OCI-LY3 (cell line): ENCODE data around the gene SYT8.

Experiments
- H2AFZ ChIP-seq: fragments of 200-600, 300-600 bp; shearing (Covaris generic); 2 replicates; pipeline ENCODE4 v1.6.0; 2014; ENCODE audit warnings: antibody characterized with exemption, low read depth, low read length
- H3K27ac ChIP-seq: fragments of 200-600, 300-600 bp; sonication (generic); 2 replicates; pipeline ENCODE4 v1.5.1; 2014; ENCODE audit warnings: mild to moderate bottlenecking, low read length, moderate library complexity, mixed read lengths
- H3K27me3 ChIP-seq: fragments of 200-600, 300-600 bp; sonication (generic); 2 replicates; pipeline ENCODE4 v1.6.1; 2014; ENCODE audit warnings: low read depth, low read length, mixed read lengths
- H3K36me3 ChIP-seq: fragments of 200-600, 300-600 bp; sonication (generic); replicated peaks from 2 replicates; pipeline ENCODE3; 2014; ENCODE audit warnings: low read depth, low read length, mixed read lengths
- H3K4me1 ChIP-seq: fragments of 300-600, 200-600 bp; sonication (generic); 2 replicates; pipeline ENCODE4 v1.6.1; 2014; ENCODE audit warnings: low read length, mixed read lengths
- H3K4me2 ChIP-seq: fragments of 200-600, 300-600 bp; sonication (generic); 2 replicates; pipeline ENCODE4 v1.6.1; 2014; ENCODE audit warnings: low read length, mixed read lengths
- H3K4me3 ChIP-seq: fragments of 300-600, 200-600 bp; sonication (generic); 2 replicates; pipeline ENCODE4 v1.5.1; 2014; ENCODE audit warnings: antibody characterized with exemption, mild to moderate bottlenecking, low read length, moderate library complexity
- H3K79me2 ChIP-seq: fragments of 300-600, 200-600 bp; shearing (Covaris generic); 2 replicates; pipeline ENCODE4 v1.6.1; 2014; ENCODE audit warnings: mild to moderate bottlenecking, low read length, mixed read lengths
- H3K9ac ChIP-seq: fragments of 300-600, 200-600 bp; shearing (Covaris generic); 2 replicates; pipeline ENCODE4 v1.6.0; 2014; ENCODE audit warnings: mild to moderate bottlenecking, low read length, moderate library complexity
- H3K9me3 ChIP-seq: fragments of 200-600, 300-600 bp; shearing (Covaris generic); 2 replicates; pipeline ENCODE4 v1.6.1; 2014; ENCODE audit warnings: low read length, mixed read lengths; ENCODE audit not compliant: insufficient read depth
- H4K20me1 ChIP-seq: fragments of 200-600, 300-600 bp; sonication (generic); 2 replicates; pipeline ENCODE4 v1.6.1; 2016; ENCODE audit warnings: low read length, mixed read lengths; ENCODE audit not compliant: insufficient read depth
- EZH2phosphoT487 ChIP-seq: fragments of 200-600 bp; shearing (Covaris generic); IDR thresholded peaks from 2 replicates; pipeline ENCODE4 v1.6.1; 2018; ENCODE audit warnings: antibody characterized with exemption, mixed run types, low read depth
- TF ChIP-seq, protein P1 (sequence below): fragments of 200-600, 300-600 bp; sonication (generic); IDR thresholded peaks from 2 replicates; pipeline ENCODE4 v1.5.1; 2014; ENCODE audit warnings: antibody characterized with exemption, low read length, low read depth

SYT8 gene

DNA sequence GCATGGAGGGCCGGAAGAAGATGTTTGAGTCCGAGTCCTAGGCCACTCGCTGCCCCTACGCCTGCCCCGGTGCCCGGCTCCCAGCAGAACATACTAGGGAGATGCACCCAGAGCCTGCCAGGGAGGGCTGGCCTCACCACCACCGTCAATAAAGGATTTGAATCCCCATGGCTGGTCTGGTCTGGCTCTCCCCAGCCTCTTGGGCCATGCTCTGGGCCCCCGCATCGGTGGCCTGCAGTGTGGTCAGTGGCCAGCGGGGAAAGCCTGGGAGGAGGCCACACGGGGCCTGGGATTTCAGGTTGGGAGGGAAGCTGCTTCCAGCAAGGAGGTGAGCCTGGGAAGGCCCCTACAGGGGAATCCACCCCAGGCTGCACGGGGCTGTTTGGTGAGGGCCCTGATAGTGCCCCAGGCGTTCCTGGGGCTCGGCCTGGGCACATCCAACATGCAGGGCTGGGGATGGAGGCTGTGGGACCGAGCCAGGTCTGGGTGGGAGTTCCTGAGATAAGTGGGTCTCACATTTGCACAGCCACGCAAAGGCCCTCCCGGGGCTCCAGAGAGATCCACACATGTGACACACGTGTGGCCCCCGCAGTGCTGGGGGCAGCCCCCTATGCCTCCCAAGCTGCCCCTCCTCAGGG is 6.8 kb downstream of the SYT8 start:
- H3K4me2 ChIP-seq = no peak overlapping the region

DNA sequence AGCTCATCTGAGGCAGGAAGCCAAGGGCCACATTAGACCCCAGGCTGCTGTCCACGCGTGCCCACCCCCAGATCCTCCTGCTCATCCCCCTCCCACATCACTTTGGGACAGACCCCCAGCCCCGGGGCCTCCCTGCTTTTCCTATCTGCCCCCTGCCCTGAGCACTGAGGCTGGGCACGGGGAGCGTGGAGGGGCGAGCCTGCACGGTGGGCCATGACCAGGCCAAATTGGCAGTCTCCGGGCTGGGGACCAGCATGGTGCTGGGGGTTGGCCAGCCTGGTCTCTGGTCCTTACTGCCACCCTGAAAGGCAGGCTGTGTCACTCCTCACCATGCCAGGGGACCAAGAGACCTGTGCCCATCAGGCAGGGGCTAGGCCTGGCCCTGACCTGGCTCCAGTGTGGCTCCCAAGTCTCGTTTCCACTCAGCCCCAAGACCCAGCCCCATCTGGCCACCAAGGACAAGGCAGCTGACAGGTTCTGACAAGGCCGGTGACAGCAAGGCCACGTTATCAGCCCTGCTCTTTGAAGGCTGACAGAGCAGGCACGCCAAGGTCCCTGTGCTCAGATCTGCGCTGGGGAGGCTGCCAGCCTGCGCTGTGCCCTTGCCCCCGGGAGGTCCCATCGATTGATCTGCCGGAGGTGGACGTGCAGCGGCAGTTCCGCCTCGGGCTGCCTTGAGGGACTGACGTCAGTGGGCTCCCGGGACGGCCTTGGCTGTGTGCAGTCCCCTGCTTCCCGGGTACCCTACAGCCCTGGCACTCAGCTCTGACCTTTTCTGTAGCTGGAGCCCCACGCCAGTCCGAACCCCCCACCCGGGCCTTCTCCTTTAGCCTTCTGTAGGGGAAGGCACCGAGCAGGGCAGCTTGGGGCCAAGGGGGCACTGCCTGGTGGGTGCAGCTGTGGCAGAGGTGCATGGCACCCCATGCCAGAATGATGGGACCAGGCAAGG is 7.6 kb downstream of the SYT8 start:
- Histone ChIP-seq H3K36me3 (no peaks in the 10 kb centered on the region), H3K4me2 (no peak overlapping the region), H4K20me1 (no peaks in the 10 kb centered on the region), H3K27me3 (peaks cover 34% of the 10 kb centered on the region), H3K4me3 (no peak overlapping the region), H3K79me2 (no peaks in the 10 kb centered on the region), H3K9me3 (no peaks in the 10 kb centered on the region), H2AFZ (no peak overlapping the region), H3K4me1 (peaks cover 75% of the 10 kb centered on the region), H3K27ac (no peak overlapping the region), H3K9ac (no peak overlapping the region)
- TF ChIP-seq EZH2phosphoT487 = no peak
- TF ChIP-seq, protein P1, sequence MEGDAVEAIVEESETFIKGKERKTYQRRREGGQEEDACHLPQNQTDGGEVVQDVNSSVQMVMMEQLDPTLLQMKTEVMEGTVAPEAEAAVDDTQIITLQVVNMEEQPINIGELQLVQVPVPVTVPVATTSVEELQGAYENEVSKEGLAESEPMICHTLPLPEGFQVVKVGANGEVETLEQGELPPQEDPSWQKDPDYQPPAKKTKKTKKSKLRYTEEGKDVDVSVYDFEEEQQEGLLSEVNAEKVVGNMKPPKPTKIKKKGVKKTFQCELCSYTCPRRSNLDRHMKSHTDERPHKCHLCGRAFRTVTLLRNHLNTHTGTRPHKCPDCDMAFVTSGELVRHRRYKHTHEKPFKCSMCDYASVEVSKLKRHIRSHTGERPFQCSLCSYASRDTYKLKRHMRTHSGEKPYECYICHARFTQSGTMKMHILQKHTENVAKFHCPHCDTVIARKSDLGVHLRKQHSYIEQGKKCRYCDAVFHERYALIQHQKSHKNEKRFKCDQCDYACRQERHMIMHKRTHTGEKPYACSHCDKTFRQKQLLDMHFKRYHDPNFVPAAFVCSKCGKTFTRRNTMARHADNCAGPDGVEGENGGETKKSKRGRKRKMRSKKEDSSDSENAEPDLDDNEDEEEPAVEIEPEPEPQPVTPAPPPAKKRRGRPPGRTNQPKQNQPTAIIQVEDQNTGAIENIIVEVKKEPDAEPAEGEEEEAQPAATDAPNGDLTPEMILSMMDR = no peak

More for the DNA sequence above, 6.8 kb downstream of the SYT8 start:
- Histone ChIP-seq H3K9me3 (no peaks in the 10 kb centered on the region), H3K27ac (no peak overlapping the region), H3K36me3 (no peaks in the 10 kb centered on the region), H3K79me2 (no peaks in the 10 kb centered on the region), H2AFZ (no peak overlapping the region), H4K20me1 (no peaks in the 10 kb centered on the region), H3K9ac (no peak overlapping the region), H3K4me3 (no peak overlapping the region), H3K4me1 (peaks cover 75% of the 10 kb centered on the region), H3K27me3 (peaks cover 34% of the 10 kb centered on the region)
- no peak for TF ChIP-seq EZH2phosphoT487
- TF ChIP-seq, protein P1 = no peak

DNA sequence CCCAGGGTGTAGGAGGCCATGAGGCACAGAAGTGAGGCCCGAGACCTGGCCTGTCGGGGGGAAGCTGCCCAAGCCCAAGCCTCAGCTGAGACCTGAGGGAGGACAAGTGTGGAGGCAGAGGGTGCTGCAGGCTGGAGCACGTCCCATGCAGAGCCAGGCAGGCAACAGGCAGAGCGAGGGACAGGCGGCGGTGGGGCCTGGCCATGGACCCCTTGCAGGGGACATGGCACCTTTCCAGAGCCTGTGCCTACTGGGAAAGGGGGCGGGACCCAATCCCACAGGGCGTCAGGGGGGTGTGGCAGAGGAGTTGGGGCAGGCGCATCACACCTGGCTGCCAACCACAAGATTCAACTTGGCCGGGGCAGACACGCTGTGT is 8.3 kb downstream of the SYT8 start:
- Histone ChIP-seq H3K36me3 (no peaks in the 10 kb centered on the region), H3K4me2 (no peak overlapping the region), H3K79me2 (no peaks in the 10 kb centered on the region), H3K27ac (no peak overlapping the region), H3K4me3 (no peak overlapping the region), H3K9me3 (no peaks in the 10 kb centered on the region), H2AFZ (no peak overlapping the region), H3K4me1 (peaks cover 72% of the 10 kb centered on the region), H4K20me1 (no peaks in the 10 kb centered on the region), H3K9ac (no peak overlapping the region), H3K27me3 (peaks cover 34% of the 10 kb centered on the region)
- TF ChIP-seq, protein P1 = no peak
- TF ChIP-seq EZH2phosphoT487 = no peak

DNA sequence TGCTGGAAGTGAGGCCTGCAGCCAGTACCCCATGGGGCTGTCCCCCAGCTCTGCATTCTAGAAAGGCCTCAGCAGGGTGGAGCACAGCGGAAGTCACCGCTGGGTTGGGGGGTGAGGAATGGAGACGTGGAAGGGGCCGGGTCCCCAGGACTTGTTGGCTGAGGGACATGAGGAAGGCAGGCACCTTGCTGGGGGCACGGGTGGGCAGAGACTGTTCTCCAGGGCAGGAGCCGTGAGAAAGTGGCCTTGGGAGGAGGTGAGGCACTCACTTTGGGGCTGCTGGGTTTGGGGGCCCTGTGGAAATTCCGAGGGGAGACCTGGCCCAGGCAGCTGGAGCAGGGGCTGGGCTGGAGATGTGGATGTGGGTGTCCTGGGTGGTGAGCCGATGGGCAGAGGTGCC is 9.0 kb downstream of the SYT8 start:
- Histone ChIP-seq H3K36me3 (no peaks in the 10 kb centered on the region), H3K9ac (peak overlapping the region; percentile 45; the same call in 1 of the 2 replicates), H3K4me1 (peaks cover 65% of the 10 kb centered on the region), H3K4me2 (peak overlapping the region; percentile 64), H3K9me3 (no peaks in the 10 kb centered on the region), H3K27me3 (peaks cover 34% of the 10 kb centered on the region), H2AFZ (peak overlapping the region; percentile 28; the same call in 1 of the 2 replicates), H4K20me1 (no peaks in the 10 kb centered on the region), H3K4me3 (peak overlapping the region; percentile 59; the same call in 1 of the 2 replicates), H3K27ac (no peak overlapping the region), H3K79me2 (no peaks in the 10 kb centered on the region)
- TF ChIP-seq, protein P1 = no peak
- TF ChIP-seq EZH2phosphoT487 = no peak
